GM19372 (cell line): ENCODE data around the gene GPC5.

ENCODE experiments used
- ATAC-seq: cut with Tn5 transposase; IDR thresholded peaks from one replicate; pipeline ENCODE4 v1.9.1; 2021; ENCODE audit warnings: mild to moderate bottlenecking, low read depth, moderate library complexity; ENCODE audit not compliant: unreplicated experiment

Gene GPC5

GRCh38 chr13:92054389-92054788, 656.0 kb downstream of the GPC5 start:
- no peak for ATAC-seq

- no peak for ATAC-seq
These were observed 676.2 kb downstream of the GPC5 start for GRCh38 chr13:92074658-92075057.

- ATAC-seq, result no peak
These were observed 699.0 kb downstream of the GPC5 start for GRCh38 chr13:92097337-92097903.

GRCh38 chr13:92101801-92102200, 703.4 kb downstream of the GPC5 start:
- no peak for ATAC-seq

DNA sequence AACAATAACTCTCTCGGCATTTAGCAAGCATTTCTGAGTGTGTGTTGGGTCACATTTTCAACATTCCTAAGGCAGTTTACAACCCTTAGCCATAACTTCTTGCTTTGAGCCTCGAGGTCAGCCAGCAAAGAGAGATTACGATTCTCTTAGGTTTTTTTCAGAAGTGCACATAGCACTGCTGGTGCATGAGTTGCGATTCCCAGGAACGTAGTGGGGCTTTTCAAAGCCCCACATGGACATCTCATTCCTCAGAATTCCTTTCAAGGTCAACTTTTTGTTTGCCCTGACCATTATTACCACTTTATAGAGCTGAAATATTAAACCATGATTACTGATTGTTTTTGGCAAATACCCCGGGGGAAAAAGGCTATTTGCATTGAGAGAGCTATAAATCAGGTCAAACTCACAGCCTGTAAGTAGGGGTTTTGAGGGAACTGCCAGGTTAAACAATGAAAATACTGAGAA, 705.3 kb downstream of the GPC5 start:
- ATAC-seq, result no peak

- no peak for ATAC-seq
These were observed 723.9 kb downstream of the GPC5 start for GRCh38 chr13:92122186-92122853.

DNA sequence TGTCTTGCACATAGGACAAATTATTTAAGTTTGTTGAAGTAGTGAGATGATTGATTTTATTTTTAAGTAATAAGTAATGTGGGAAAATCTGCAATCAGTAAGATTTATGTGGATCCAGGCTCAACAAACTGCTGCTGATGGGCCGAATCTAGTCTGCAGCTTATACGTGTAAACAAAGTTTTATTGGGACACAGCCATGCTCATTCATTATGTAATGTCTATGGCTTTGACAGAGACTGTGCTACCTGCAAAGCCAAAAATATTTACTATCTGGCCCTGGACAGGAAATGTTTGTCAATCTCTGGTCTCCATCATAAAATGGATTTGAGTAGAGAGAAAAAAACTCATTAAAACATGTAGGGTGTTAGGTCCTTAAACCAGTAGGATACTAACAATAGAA, 728.0 kb downstream of the GPC5 start:
- ATAC-seq, result no peak

GRCh38 chr13:92135509-92135908, 737.1 kb downstream of the GPC5 start:
- no peak for ATAC-seq

DNA sequence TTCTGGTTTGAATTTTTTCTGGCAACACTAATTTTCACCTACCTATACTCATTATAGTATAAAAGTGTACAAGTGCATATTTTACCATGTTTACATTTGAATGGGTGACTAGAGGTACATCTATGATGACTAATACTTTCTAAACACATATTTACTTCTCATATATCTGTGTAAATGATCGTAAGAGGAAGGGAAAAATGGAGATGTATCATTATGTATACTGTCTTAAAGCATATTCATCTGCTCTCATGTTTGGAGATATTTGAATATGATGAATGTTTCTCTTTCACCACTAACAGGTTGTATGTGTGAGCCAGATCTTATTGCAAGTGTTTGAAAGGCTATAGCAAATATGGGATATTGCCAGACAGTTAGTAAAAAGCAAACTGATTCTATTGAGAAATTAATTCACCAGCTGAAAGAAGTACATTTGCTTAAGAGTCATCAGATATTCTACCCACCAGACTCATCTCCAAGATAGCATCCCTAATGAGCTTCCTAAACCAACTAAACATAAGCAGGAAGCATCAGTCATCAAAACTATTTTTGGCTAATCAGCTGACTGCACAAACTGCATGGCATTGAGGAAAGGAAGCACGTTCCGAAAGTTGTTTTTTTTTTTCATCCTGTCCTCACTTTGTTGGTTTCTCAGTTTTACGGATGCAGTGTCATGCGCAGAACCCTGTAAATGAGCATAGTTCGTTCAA, 738.2 kb downstream of the GPC5 start:
- ATAC-seq, result no peak

DNA sequence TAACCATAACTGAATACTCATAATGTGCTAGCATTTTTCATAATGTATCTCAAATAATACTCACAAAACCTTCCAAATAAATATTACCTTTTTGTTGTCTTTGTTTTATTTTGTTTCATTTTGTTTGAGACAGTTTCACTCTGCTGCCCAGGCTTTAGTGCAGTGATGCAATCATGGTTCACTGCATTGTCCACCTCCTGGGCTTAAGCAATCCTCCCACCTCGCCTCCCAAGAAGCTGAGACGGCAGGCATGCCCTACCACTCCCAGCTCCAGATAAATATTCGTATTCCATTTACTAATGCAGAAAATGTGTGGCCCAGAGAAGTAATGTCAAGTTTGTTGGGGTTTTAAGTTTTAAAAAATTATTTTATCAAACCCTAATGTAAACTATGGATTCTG, 739.1 kb downstream of the GPC5 start:
- ATAC-seq, result no peak

- no peak for ATAC-seq
These were observed 745.3 kb downstream of the GPC5 start for GRCh38 chr13:92143766-92144165.

- ATAC-seq, result no peak
These were observed 752.2 kb downstream of the GPC5 start for GRCh38 chr13:92150606-92151005.

DNA sequence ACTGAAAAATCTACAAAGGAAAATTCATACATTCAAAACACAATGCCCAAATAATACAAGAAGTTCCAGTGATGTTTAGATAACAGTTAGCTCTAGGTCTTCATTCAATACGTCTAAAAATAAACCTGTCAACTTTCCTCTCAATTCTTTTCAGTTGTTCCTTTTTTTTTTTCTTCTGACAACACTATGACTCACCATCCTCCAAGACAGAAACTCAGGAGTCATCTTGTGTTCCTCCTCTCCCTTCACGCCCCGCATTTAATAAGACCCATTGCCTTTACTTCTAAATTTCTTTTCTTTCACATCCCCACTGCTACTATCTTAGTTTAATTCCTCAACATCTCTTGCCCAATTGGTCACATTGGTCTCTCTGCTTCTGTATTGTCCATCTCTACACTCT, 759.9 kb downstream of the GPC5 start:
- no peak for ATAC-seq

DNA sequence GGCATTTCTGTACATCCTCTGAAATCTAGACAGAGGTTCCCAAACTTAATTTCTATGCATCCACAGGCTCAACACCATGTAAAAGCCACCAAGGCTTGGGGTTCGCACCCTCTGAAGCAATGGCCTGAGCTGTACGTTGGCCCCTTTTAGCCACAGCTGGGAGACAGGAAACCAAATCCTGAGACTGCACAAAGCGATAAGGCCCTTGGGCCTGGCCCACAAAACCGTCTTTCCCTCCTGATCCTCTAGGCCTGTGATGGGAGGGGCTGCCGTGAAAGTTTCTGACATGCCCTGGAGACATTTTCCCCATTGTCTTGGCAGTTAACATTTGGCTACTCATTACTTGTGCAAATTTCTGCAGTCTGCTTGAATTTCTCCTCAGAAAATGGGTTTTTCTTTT, 766.4 kb downstream of the GPC5 start:
- no peak for ATAC-seq

- no peak for ATAC-seq
These were observed 773.8 kb downstream of the GPC5 start for GRCh38 chr13:92172191-92172590.

- no peak for ATAC-seq
These were observed 774.8 kb downstream of the GPC5 start for GRCh38 chr13:92173254-92173653.

GRCh38 chr13:92175330-92175729, 776.9 kb downstream of the GPC5 start:
- ATAC-seq, result no peak

GRCh38 chr13:92177966-92178365, 779.5 kb downstream of the GPC5 start:
- ATAC-seq, result no peak

DNA sequence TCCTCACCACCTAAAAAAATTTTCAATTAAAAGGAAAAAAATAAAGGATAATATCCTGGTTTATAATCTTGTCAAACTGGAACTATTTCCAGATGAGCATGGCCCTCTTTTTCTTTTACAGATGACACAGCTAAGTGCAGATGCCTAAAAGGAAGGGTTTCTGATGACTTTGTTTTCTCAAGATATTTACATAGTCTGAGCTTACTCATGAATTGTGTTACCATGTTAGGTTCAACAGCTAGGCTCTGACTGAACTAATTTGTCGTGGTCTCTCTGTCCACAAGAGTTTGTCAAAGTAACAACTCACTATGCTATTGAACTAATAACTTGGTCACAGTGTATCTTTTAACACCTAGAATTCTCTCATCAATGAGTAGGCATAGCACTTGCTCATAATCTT, 780.8 kb downstream of the GPC5 start:
- ATAC-seq, result no peak

GRCh38 chr13:92187378-92187989, 789.1 kb downstream of the GPC5 start:
- no peak for ATAC-seq

GRCh38 chr13:92188574-92188973, 790.2 kb downstream of the GPC5 start:
- no peak for ATAC-seq
